Globus pallidus (tissue), 1 donor: ENCODE results near the gene ITGA2B.
"Not testable (repeated sequence)": the region's sequence is repeated elsewhere in the genome, so short reads cannot be mapped to it uniquely, and the experiment has no call there.

ENCODE experiments used
- DNase-seq: peaks from one replicate; pipeline ENCODE4 v3.0.0-alpha.2; 2015; ENCODE audit warnings: low spot score

The ITGA2B gene

DNA sequence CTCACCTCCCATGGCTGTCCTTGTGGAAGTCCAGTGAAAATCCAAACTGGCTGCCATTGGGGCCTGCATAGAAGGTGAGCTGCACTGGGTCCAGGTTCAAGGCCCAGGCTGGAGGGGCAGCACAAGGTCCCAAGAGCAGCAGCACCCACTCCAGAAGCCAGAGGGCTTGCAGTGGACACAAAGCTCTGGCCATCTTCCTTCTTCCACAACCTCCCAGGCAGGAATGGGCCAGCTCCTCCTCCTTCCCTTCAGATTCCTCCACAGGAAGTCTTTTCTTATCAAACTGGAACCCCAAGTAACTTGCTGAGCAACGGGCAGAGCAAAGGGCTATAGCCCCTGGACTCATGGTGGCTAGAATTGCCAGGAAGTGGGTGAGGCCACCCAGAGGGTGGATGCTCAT lies at the start of gene ITGA2B:
ITGA2B (minus strand) TSS at position 369 of the 400 bp plus-strand sequence; CDS start at position 193, 176 bp downstream.
- DNase-seq = no peak

DNA sequence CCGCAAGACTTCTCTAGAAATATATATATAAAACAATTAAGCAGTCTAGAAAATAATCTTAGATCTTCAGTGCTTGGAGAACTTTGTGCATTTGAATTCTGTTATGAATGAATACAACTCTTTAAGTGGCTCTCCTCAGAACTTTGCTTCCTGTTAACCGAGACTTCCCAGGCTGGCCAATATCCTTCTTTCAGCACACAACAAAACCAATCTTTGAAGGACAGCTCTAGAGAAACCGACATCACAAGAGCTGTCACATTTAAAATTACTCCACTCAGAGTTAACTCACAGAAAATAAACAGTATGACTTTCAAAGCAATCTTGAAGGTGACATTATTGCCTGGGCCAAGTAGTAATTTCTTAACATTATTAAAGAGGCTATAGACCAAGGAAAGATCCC lies 49.7 kb upstream of the ITGA2B start:
- no peak for DNase-seq

DNA sequence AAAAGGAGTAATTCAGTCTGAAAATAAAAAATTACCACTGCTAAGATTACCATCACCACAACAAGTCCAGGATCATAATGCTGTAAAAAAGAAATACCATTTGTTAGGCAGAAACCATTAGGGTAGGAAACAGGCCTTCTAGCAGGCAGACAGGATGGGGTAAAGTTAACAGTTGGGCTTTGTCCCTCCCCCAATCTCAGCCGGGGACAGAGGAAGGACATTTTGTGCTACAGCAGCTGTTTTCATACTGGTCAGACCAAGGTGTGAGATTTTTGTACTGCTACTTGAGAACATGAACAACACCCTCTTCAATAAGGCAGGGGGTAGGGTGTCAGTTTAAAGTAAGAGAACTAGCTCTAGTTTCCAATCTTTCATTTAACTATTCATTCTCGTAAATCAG lies 49.2 kb upstream of the ITGA2B start:
- no peak for DNase-seq

DNA sequence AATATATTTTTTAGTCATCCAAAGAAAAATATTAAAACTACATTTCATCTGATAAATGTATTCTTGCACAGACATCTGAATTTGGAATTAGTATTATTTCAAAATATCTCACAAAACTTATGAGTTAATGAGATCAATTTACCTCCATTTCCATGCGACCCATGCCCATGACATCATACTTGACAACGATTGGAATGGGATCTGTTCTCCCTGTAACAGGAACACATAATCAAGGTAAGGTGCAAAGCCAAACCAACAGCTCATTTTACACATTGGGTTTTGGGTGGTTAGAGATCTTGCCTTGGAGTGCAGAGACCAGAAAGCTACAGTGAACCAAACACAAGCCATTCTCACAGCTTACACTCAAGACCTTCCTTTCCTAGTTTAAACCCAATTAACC lies 46.9 kb upstream of the ITGA2B start:
- no peak for DNase-seq

DNA sequence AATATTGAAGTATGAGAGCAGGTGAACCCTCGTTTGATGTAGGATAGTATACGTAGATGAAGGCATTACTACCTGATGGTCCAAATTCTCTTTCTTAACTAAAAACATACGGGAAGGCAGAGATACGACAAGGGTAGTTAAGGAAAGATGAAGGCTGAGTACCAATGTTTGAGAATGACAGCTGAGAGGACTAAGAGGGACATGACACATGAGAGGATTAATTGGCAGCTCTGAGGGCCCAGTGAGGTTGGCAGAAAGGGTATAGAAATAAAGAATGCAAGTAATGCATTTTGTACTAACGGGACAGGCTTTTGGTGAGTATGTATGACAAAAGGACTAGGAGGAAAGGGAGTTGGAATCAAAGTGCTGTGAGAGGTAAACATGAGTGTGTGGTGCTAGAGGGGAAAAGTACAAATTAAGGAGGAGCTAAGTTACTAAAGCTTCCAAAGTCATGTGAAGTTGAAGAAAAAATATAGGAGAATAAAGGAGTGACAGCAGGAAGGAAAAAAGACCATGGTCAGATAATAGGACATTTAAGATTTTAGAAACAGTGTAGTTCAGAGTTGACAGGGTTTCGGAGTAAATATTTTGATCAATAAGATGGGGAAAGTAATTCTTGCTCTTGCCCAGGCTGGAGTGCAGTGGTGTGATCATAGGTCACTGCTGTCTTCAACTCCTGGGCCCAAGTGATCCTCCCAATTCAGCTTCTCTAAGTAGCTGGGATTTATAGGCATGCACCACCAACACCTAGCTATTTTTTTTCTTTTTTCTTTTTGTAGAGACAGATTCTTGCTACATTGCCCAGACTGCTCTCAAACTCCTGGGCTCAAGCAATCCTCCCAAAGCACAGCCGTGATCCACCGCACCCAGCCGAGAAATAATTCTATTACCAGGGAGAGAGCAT lies 43.1 kb upstream of the ITGA2B start:
- no peak for DNase-seq

DNA sequence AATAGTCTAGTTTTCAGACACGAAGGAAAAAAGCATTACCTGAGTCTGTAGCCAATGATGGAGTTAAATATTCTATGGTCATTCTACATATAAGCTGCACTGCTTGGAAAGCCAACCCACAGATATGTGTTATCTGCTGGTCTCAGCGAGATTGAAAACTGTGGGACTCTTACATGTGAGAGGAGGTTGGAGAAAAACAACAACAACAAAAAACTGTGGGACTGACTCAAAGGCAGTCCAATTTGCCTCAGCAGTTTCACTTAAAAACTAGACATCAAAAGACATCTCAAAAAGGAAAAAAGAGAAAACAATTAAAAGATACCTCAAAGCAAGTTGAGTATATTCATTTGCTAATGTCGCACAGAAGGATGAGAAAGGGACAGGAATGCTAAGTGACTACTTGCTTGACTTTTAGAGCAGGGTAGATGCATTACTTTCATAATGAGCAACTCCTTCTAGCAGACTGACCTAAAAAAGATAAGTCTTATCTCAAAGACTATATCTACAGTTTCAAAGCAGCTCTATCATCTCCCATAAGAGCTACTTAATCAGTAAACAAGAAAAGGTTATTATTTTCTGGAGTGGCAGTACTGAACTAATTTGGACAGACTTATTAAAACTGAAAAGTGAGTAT lies 35.5 kb upstream of the ITGA2B start:
- DNase-seq = no peak

DNA sequence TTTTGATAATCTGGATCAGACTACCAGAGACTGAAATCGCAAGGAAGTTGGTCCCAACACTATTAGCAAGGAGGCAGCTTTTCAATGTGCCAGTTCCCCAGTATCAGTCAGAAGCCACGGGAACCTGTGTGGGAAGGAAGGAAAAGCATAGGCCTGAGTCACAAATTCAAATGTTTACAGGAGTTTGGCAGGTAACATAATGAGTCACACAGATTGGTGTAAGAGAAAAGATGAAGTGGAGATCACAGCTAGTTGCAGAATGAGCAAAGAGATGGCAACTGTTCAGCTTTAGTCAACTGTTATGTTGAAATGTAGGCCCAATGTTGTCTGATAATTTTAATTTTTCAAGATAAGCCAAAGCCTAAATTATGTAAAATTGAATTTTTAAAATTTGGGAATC lies 28.1 kb upstream of the ITGA2B start:
- DNase-seq = no peak

DNA sequence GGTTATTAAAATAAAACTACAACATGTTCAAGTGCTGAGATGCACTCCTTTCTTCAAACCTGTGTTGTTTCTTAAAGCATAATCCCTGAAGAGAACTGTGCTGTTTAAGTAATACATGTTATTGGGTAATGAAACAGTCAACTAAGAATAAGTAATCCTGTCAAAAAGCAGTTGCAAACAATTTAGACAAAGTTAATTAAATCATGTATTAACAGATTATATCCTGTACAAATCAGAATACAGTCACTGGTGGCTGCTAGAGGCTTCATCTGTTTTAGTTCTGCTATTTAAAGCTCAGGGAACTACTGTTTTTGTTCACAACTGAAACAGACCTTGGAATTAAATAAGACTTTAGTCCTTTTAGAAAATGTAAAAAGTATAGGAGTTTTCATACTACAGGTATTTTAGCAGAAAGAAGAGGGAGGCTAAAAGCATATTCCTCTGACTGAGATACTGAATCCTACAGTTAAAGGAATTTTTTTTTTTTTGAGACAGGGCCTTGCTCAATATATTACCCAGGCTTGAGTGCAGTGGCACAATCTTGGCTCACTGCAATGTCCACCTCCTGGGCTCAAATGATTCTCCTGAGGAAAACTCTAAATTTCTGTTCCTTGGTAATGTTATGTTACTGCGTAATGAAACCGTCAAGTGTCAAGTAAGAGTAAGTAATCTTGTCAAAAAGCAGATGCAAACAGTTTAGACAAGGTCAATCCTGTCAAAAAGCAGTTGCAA lies 27.3 kb upstream of the ITGA2B start:
- DNase-seq = no peak

DNA sequence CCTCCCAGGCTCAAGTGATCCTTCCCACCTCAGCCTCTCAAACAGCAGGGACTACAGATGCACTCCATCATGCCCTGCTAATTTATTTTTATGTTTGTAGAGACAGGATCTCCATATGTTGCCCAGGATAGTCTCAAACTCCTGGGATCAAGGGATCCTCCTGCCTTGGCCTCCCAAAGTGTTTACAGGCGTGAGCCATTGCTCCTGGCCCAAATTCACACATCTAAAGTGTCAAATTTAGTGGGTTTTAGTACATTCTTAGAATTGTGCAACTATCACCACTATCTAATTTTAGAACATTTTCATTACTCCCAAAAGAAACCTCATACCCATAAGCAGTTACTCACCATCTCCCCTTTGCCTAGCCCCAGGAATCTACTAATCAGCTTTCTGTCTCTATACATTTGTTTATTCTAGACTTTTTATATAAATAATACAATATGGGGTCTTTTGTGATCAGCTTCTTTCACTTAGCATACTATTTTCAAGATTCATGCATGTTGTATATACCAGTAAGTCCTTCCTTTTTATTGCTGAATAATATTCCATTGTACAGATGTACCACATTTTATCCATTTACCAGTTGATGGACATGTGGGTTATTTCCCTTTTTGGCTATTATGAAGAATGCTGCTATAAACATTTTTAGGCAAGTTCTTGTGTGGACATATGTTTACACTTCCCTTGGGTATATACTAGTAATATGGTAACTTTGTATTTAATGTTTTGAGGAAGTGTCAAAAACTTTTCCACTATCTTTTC lies 25.1 kb upstream of the ITGA2B start:
- no peak for DNase-seq

DNA sequence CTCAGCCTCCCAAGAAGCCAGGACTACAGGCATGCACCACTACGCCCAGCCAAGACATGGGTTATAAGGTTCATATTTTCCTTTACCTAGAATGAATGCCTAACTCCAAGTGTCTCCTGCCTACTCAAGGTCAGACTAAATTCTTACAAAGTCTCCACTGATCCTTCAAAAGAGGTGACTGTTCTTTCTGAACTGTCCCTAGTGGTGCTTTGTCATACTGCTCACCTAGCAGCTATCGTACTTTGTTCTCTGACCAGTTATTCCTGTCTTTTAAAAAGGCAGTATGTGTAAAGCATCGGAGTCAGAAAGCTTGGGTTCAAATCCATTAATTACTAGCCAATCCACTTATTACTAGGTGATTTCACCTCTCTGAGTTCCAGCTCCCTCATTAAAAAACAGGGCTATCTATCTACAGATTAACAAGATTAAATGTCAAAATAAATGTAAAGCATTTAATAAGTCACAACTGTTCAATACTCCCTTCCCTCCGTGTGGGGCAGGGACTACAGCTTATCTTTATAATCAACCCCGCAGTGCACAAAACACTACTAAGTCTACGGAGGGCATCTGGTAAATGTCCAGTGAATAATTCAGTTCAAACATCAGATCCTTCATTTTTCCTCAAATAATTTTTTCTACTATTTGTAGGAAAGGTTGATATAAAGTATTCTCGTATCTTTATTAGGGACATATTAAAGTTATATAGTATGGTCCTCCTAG lies 20.0 kb upstream of the ITGA2B start:
- DNase-seq = no peak

DNA sequence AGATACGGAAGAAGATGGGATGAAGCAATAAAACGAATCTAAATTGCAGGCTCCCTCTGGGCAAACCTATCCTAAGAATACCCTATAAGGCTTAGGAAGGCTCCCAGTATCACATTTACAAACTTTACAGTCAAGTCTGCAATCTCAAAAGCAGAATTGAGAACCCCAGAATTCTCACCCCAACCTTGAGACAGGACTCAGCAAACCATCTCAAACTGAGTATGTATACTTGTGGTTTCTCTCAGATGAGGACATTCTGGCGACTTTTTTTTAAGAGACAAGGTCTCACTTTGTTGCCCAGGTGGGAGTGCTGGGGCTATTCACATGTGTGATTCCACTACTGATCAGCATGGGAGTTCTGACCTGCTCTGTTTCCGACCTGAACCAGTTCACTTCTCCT lies 19.3 kb upstream of the ITGA2B start:
- DNase-seq = no peak

DNA sequence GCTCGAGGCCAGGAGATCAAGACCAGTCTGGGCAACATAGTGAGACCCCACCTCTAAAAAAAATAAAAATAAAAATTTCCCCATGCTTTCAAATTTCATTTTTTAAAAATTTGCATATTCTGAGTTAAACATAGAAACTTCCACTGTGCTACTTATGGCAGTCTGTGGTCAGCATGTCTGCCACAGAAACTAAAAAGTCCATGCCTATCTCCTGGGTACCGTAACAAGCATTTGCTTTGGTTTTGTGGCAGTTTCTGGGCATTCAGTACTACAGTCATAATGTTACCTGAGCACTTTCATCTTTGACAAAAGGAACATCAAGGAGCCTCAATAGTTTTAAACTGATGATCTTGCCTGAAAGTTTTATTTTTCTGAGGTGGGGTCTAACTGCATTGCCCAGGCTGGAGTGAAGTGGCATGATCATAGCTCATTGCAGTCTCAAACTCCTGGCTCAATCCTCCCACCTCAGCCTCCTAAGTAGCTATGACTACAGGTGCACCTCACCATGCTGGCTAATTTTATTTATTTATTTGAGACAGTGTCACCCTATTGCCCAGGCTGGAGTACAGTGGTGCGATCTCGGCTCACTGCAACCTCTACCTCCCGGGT lies 13.2 kb upstream of the ITGA2B start:
- DNase-seq = no peak

DNA sequence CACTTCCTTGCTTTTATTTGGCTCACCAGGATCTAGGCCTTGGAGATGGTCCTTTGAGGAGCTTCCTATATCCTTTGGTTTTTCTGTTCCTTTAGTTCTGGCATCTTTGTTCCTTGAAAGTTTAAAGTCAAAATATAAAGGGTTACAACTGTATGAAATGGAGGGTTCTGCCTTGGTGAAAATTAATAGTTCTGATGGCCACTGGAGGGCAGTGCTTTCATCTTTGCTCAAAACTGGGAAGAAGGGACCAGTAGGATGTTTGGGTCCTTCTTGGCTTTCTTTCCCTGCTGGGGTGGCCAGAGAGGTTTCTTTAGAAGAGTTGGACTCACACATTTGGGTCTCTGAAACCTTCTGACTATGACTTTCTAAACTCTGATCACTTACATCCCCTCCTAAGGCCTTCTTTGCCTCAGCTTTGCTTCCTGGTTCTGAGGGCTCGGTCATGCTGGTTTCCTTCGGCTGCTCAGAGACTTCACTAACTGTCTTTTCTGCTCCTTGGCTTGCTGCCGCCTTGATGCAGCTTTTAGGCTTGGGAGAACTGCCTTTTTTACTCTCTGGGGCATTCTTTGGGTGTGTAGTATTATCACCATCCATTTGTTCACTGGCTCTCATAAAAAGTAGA lies 10.9 kb upstream of the ITGA2B start:
- DNase-seq = no peak

DNA sequence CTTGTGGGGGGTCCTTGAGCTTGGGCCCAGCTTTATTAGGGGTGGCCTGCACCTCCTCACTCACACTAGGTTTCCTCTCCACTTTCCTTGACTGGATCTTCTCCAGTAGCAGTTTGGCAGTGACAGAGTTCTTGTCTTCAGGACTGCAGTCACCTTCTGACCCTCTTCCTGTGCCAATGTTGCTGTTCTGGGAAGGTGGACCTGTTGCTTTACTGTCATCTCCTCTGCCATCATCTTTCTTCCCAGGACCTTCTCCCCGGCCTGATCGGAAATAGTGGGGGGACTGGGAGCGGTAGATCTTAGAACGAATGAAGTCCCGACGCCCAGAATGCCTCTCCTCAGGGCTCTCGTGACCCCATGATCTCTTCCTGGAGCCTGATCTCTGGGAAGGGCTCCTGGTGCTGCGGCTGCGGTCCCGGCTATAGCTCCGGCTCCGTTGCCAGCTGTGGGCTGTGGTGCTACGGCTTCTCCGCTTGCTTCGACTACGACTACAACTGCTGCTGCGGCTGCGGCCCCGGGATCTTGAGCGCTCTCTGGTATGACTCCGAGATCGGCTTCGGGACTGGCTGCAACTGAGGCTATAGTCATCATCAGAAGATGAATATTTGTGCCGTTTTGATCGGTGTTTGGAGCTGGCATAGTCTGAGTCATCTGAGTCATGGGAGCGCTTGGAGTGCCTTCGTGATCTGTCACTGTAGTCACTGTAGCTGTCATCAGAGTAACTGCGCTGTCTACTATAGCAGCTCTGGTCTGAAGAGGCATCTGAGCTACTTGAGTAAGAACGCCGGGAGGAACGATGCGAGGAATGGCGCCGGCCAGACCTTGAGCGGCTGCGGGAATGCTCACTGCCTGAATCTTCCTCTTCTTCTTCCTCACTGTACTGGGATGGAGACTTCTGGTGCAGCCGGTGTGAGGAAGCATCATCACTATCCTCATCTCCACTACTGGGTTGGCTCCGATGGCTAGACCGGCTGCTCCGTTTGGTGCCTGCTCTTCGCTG lies 9.5 kb upstream of the ITGA2B start:
- no peak for DNase-seq

DNA sequence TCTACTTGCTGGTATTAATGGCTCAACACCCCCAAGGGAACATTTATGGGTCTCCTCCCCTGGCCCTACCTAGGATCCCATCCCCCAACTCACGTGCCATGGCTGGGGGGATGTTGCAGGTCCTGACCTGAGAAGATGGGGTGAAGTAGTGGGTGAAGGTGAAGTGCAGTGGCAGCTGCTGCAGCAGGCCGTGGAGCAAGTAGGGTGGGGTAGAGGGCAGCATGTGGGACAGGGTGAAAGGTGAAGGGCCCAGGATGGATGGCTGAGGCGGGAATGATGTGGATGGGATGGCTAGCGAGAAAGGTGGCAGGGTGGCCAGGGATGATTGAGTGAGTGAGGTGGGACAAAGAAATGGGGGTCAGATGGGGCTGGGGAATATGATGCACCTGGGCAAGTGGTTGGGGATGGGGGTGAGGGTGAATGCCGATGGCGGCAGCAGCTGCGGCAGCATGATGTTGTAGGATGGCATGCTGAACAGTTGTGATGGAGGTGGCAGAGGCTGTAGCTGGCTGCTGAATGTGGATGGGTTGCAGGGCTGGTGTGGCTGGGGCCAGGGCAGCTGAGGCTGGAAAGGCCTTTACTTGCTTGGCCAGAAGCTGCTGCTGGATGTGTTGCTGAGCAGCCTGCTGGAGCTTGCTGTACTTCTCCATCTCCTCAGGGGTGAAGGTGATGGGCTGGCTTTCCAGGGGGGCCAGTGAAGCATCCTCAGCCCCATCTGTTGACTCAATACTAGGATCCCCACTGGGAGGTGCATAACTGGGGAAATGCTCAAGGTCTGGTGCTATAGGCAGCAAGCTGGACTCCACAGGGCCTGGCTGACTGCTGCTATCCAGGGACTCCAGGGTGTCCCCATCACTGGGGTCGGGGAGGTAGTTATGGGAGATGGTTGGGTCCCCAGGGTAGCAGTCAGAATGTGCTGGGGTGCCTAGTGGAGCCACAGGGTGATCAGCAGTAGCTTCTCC lies 8.3 kb upstream of the ITGA2B start:
- no peak for DNase-seq

DNA sequence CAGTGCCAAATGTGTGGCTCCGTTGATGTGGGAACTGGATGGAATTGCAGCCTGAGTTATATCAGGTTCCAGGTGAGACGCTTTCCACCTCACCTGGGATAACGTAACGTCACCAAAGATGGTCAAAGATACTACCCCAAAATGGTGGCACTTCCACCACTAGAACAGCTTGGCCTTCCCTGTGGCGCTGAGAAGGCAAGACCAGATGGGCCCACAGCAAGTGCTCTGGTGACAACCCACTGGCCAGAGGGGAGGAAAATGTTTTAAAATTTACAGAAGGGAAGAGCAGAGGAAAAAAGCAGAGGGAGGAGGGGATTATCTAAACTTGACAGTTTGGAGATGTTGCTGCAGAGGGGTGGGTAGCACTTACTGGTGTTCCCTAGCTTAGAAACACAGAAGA lies 7.5 kb upstream of the ITGA2B start:
- DNase-seq = no peak

DNA sequence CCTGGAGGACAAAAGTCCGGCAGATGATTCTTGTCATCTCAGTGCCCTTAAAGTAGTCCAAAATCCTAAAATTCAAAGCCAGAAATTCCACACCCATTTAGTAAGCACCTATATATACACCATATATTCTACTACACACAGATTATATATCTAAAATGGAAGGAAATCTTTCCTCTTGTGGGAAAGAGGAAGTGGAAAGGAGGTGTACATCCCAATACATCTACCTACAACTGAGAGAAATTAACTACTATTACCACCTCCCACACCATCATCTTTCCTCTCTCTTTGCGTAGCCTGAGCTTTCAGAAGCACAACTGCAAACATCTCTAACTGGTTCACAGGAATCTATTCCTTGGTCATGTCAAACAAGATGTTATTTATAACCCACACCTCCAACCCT lies 5.4 kb upstream of the ITGA2B start:
- DNase-seq = no peak

DNA sequence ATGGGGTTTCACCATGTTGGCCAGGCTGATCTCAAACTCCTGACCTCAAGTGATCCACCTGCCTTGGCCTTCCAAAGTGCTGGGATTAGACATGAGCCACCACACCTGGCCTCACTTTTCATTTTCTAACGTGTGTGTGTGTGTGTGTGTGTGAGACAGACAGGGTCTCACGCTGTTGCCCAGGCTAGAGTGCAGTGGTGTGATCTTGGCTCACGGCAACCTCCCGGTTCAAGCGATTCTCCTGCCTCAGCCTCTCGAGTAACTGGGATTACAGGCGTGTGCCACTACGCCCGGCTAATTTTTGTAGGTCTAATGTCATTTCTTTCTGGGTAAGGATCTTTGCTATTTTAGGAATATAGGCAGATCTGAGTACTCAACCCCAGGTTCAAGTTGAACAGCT lies 4.7 kb upstream of the ITGA2B start:
- DNase-seq = not testable (repeated sequence)
